ENCODE results near the gene KPNA1. TPM values are rescaled to one million over a fixed set of nuclear protein-coding genes. Genes with fewer than 3 reads are reported as not detected.

Gene KPNA1
- total and polyA plus RNA-seq, 4 donors = 20.7 to 42.0 (median 23.5) TPM

DNA sequence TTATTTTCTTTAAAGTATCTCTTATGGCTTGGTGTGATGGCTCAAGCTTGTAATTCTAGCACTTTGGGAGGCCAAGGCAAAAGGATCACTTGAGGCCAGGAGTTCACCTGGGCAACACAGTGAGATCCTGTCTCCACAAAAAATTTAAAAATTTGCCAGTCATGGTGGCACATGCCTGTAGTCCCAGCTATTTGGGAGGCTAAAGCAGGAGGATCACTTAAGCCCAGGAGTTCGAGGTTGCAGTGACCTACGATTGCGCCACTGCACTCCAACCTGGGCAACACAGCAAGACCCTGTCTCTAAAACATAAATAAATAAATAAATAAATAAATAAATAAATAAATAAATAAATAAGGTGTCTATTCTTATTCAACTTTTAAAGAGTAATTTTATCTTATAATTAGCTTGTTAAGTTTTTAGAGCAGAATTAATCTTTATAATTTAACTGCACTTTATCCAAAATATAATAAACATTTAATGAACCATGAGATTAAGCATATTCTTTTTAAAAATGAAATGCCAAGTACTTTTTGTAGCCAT lies 48.0 kb downstream of the KPNA1 start:
- Histone ChIP-seq H3K9ac (ENCODE audit: low read depth in 1 of 2, low read length in 2 of 2) (no peak overlapping the region), H3K27me3 (ENCODE audit: control insufficient read depth in 4 of 4, insufficient read depth in 4 of 4, low read length in 3 of 4) (no peaks in the 10 kb centered on the region), H3K27ac (ENCODE audit: low read depth in 1 of 2, low read length in 2 of 2) (no peak overlapping the region), H3K4me3 (ENCODE audit: low read depth in 1 of 3, low read length in 3 of 3) (no peak overlapping the region), H3K4me1 (ENCODE audit: control insufficient read depth in 4 of 4, insufficient read depth in 4 of 4, low read length in 3 of 4) (peaks cover 0 to 4% (median 1%) of the 10 kb centered on the region in 4 donors), H3K9me3 (ENCODE audit: control insufficient read depth in 4 of 4, low read length in 3 of 4) (no peaks in the 10 kb centered on the region), H3K36me3 (ENCODE audit: control insufficient read depth in 4 of 4, insufficient read depth in 3 of 4, low read depth in 1 of 4, low read length in 3 of 4) (peaks cover 0 to 11% (median 2%) of the 10 kb centered on the region in 4 donors)
- 99% methylated on average over 3 of the region's 3 CpGs for WGBS
- TF ChIP-seq FOXA2 (IDR thresholded peaks at IDR 0.05) (no peak), HNF4G (IDR thresholded peaks at IDR 0.05) (no peak), SP1 (IDR thresholded peaks at IDR 0.05) (no peak), TAF1 (conservative IDR thresholded peaks at IDR 0.05) (no peak), GABPA (IDR thresholded peaks at IDR 0.05 in 1 of 2, conservative IDR thresholded peaks at IDR 0.05 in 1 of 2) (no peak), EGR1 (IDR thresholded peaks at IDR 0.05; ENCODE audit: low read depth in 2 of 2) (no peak), FOXA1 (IDR thresholded peaks at IDR 0.05) (no peak), HNF4A (conservative IDR thresholded peaks at IDR 0.05) (no peak), NR2F2 (IDR thresholded peaks at IDR 0.05) (no peak), CTCF (IDR thresholded peaks at IDR 0.05; ENCODE audit: low read depth, low read length, missing input control) (no peak), JUND (IDR thresholded peaks at IDR 0.05) (no peak), RXRA (IDR thresholded peaks at IDR 0.05) (no peak), YY1 (IDR thresholded peaks at IDR 0.05) (no peak), RAD21 (IDR thresholded peaks at IDR 0.05) (no peak)
- TF ChIP-seq, protein P1, sequence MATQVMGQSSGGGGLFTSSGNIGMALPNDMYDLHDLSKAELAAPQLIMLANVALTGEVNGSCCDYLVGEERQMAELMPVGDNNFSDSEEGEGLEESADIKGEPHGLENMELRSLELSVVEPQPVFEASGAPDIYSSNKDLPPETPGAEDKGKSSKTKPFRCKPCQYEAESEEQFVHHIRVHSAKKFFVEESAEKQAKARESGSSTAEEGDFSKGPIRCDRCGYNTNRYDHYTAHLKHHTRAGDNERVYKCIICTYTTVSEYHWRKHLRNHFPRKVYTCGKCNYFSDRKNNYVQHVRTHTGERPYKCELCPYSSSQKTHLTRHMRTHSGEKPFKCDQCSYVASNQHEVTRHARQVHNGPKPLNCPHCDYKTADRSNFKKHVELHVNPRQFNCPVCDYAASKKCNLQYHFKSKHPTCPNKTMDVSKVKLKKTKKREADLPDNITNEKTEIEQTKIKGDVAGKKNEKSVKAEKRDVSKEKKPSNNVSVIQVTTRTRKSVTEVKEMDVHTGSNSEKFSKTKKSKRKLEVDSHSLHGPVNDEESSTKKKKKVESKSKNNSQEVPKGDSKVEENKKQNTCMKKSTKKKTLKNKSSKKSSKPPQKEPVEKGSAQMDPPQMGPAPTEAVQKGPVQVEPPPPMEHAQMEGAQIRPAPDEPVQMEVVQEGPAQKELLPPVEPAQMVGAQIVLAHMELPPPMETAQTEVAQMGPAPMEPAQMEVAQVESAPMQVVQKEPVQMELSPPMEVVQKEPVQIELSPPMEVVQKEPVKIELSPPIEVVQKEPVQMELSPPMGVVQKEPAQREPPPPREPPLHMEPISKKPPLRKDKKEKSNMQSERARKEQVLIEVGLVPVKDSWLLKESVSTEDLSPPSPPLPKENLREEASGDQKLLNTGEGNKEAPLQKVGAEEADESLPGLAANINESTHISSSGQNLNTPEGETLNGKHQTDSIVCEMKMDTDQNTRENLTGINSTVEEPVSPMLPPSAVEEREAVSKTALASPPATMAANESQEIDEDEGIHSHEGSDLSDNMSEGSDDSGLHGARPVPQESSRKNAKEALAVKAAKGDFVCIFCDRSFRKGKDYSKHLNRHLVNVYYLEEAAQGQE (IDR thresholded peaks at IDR 0.05) = no peak
- TF ChIP-seq, protein P2, sequence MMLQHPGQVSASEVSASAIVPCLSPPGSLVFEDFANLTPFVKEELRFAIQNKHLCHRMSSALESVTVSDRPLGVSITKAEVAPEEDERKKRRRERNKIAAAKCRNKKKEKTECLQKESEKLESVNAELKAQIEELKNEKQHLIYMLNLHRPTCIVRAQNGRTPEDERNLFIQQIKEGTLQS (IDR thresholded peaks at IDR 0.05) = no peak
- TF ChIP-seq, protein P3, sequence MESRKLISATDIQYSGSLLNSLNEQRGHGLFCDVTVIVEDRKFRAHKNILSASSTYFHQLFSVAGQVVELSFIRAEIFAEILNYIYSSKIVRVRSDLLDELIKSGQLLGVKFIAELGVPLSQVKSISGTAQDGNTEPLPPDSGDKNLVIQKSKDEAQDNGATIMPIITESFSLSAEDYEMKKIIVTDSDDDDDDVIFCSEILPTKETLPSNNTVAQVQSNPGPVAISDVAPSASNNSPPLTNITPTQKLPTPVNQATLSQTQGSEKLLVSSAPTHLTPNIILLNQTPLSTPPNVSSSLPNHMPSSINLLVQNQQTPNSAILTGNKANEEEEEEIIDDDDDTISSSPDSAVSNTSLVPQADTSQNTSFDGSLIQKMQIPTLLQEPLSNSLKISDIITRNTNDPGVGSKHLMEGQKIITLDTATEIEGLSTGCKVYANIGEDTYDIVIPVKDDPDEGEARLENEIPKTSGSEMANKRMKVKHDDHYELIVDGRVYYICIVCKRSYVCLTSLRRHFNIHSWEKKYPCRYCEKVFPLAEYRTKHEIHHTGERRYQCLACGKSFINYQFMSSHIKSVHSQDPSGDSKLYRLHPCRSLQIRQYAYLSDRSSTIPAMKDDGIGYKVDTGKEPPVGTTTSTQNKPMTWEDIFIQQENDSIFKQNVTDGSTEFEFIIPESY (IDR thresholded peaks at IDR 0.05) = no peak
- TF ChIP-seq, protein P4, sequence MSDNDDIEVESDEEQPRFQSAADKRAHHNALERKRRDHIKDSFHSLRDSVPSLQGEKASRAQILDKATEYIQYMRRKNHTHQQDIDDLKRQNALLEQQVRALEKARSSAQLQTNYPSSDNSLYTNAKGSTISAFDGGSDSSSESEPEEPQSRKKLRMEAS (IDR thresholded peaks at IDR 0.05) = no peak
- DNase-seq (ENCODE audit: low spot score) = no peak
